RCC 7860 (cell line): ENCODE results near the gene STARD3NL.
"Not testable (repeated sequence)": the region's sequence is repeated elsewhere in the genome, so short reads cannot be mapped to it uniquely, and the experiment has no call there.

ENCODE experiments used
- DNase-seq: peaks from one replicate; pipeline ENCODE4 v3.0.0-alpha.2; 2015; ENCODE audit warnings: low spot score
- FAIRE-seq: peaks from 2 replicates; lab custom pipeline; 2012; peaks lifted over from hg19 to GRCh38; lab: Jason Lieb, UNC

Gene STARD3NL

DNA sequence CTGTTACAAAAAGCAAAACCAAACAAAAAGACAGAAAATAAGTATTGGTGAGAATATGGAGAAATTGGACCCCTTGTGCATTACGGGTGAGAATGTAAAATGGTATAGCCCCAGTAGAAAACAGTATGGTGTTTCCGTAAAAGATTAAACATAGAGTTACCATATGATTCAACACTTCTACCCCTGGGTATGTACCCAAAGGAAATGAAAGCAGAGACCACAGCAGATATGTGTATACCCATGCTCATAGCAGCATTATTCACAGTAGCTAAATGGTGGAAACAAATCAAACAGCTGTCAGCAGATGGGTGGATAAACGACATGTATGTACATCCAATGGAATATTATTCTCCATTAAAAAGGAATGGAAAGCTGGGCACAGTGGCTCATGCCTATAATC is 42.4 kb downstream of the STARD3NL start:
- FAIRE-seq (no peak), DNase-seq (no peak)

DNA sequence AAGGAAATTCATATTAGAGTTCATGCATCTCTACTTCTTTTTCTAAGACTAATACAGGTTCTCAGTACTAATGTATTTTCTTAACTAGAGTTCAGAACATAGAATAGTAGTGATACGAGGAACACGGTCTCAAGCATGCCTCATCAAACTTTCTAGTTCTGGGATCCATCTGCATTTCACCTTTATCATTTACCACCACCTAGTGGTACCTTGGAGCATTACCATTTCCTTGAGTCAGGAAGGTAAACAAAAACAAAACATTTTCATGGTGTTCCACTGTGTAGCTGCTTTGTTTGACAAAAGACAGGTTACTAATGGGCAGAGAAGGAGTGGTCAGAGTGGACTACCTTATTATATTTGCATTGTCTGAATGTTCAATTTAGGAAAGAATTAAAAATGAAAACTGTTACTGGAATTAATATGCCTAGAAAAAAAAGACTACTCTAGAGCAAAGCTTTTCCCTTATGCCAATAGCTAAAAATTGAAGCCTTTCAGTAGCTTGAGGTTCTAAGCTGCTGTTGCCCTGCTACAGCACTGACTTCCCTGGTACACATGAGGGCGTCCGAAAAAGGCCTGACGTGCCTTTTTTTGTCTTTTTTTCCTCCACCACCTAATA is 44.5 kb downstream of the STARD3NL start:
- FAIRE-seq (peak; percentile 83), DNase-seq (peak; percentile 31)

DNA sequence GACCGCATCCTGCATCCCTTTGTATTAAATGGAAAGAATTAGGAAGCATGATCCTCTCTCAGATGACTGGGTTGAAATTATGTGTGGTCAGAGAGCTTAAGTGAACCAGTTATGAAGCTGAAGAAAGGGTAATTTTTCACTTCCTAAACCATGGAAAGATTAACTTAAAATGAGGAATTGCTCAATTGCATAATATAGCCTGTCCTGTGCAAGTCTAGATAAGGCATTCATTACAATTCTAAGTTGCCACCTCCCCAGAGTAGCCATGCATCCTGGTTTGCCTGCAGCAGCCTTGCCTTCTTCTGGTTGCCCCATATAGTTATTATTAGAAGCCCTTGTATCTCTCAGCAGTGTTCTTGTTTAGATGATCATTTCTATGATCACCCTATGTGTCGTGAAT is 45.3 kb downstream of the STARD3NL start:
- FAIRE-seq = no peak
- DNase-seq = no peak

- DNase-seq (no peak), FAIRE-seq (no peak)
Measured at GRCh38 chr7:38224392-38224791, 46.3 kb downstream of the STARD3NL start.

DNA sequence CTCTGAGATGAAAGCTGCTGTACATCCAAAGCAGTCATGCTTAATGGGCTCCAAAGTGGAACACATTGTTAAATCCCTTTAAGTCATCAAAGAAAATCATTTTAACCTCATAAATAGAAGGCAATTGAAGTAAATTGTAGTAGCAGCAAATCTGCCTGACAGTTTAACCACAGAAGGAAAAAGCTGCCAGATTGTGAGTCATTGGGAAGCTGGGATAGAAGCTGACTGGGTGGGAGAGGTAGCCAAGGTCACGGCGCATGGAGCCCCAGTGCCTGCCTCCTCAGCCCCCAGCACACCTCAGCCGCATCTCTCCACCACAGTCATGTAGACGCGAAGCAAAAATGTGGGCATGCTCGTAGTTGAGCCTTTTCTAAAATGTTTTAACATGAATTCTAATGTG is 51.3 kb downstream of the STARD3NL start:
- peak; percentile 38 for DNase-seq

GRCh38 chr7:38229884-38230642 is 52.0 kb downstream of the STARD3NL start:
- peak; percentile 30 for FAIRE-seq
- DNase-seq = no peak

More for the DNA sequence above, 51.3 kb downstream of the STARD3NL start:
- peak; percentile 53 for FAIRE-seq

GRCh38 chr7:38232502-38233366 is 54.7 kb downstream of the STARD3NL start:
- FAIRE-seq = no peak
- no peak for DNase-seq

DNA sequence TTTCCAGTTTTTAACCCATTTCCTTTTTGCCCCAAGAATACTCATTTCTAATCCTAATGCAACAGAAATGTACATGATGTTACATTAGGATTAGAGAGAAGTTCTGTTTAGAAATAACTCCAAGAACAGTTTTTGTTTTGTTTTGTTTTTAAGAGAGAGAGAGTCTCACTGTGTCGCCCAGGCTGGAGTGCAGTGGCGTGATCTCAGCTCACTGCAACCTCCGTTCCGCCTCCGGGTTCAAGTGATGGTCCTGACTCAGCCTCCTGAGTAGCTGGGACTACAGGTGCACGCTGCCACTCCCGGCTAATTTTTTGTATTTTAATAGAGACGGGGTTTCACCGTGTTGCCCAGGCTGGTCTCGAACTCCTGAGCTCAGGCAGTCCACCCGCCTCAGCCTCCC is 56.7 kb downstream of the STARD3NL start:
- FAIRE-seq, DNase-seq: not testable (repeated sequence)

DNA sequence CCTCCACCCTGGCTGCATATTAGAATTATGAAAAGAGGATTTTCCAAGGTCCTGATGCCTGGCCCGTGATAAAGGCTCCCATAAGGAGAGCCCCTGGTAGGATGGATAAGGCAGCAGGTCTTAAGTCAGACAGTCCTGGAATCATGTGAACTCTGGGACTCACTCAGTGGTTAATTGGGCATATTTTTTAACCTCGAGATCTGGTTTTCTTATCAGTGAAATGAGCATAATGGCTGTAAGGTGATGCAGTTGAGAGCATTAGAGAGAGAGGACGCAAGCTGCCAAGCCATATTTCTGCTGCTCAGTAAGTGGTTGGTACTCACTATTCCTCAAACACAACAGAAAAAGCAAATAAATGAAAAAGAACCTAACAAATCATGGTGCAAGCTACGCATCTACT is 57.6 kb downstream of the STARD3NL start:
- FAIRE-seq = no peak

GRCh38 chr7:38239129-38239528 is 61.1 kb downstream of the STARD3NL start:
- not testable (repeated sequence) for DNase-seq, FAIRE-seq

More for the DNA sequence above, 57.6 kb downstream of the STARD3NL start:
- DNase-seq = no peak

DNA sequence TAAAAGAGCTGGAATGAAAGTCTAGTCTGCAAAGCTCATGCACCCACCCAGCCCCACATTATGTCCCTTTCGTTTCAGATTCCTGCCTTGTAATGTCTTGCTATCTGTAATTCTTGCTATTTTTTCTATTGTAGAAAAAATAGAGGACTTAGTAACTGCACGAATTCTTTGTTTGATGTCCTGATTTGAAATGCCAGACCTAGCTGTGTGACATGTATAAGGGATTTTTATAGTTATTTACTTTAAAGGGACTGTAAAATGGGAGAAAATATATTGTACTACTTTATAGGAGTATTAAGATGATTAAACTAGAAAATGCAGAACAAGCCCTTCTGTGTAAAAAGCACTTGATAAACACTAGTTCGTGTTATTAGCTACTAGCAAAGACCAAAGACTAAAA is 63.0 kb downstream of the STARD3NL start:
- DNase-seq (no peak), FAIRE-seq (no peak)

GRCh38 chr7:38242814-38243213 is 64.8 kb downstream of the STARD3NL start:
- no peak for FAIRE-seq
- no peak for DNase-seq

GRCh38 chr7:38243345-38243744 is 65.3 kb downstream of the STARD3NL start:
- DNase-seq, FAIRE-seq: not testable (repeated sequence)

DNA sequence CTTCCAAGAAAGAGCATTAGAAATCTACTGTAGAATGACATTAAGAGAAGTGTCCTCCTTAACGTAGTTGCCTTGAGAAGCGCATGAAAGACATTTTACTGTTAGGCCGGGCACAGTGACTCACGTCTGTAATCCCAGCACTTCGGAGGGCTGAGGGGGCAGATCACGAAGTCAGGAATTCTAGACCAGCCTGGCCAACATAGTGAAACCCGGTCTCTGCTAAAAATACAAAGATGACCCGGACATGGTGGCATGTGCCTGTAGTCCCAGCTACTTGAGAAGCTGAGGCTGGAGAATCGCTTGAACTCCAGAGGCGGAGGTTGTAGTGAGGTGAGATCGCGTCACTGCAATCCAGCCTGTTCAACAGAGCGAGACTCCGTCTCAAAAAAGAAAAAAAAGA is 66.5 kb downstream of the STARD3NL start:
- FAIRE-seq = no peak
- DNase-seq = no peak

- no peak for DNase-seq
- FAIRE-seq = no peak
Measured at GRCh38 chr7:38245409-38245977, 67.4 kb downstream of the STARD3NL start.

GRCh38 chr7:38248069-38248567 is 70.1 kb downstream of the STARD3NL start:
- DNase-seq (no peak), FAIRE-seq (no peak)

- not testable (repeated sequence) for FAIRE-seq, DNase-seq
Measured at GRCh38 chr7:38249849-38250248, 71.8 kb downstream of the STARD3NL start.

GRCh38 chr7:38257350-38257677 is 79.3 kb downstream of the STARD3NL start:
- DNase-seq (no peak), FAIRE-seq (no peak)

DNA sequence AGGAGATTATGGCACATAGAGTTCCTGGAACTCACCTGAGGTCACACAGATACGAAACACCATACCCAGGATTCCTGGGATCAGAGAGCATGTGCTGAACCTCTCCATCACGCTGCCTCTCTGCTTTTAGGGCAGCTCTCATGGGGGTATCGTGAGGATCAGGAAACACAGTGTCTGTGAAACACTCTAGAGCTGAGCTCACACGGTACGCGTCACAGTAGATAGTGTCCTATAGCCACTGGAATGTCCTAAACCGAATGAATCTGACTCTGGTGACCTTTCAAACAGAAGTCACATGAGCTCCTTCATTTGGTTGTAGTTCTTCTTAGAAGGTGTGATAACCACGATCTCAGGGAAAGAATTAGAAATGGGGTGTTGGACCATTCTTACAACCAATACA is 81.1 kb downstream of the STARD3NL start:
- not testable (repeated sequence) for FAIRE-seq, DNase-seq

GRCh38 chr7:38261601-38262000 is 83.6 kb downstream of the STARD3NL start:
- FAIRE-seq, DNase-seq: not testable (repeated sequence)

- FAIRE-seq, DNase-seq: not testable (repeated sequence)
Measured at GRCh38 chr7:38262026-38262425, 84.0 kb downstream of the STARD3NL start.
